DND-41 (cell line): Measurements from ENCODE around the gene TCF20.

Source experiments
- ATAC-seq: fragments of 200-7000 bp; cut with Tn5 transposase; 3 replicates; pipeline ENCODE4 v1.9.1; 2021; ENCODE audit warnings: low read depth; ENCODE audit not compliant: insufficient read depth
- DNase-seq: peaks from one replicate; pipeline ENCODE4 v3.0.0-alpha.2; 2020
- H2AFZ ChIP-seq: 2 replicates; pipeline ENCODE4 v1.6.0; 2012; ENCODE audit warnings: low read depth, low read length
- H3K27ac ChIP-seq: 2 replicates; pipeline ENCODE4 v1.5.1; 2012; ENCODE audit warnings: low read length, inconsistent platforms
- H3K27me3 ChIP-seq: fragments of 200-600 bp; sonication (generic); 2 replicates; pipeline ENCODE4 v1.6.0; 2012; ENCODE audit warnings: low read length, mild to moderate bottlenecking, inconsistent platforms; ENCODE audit not compliant: insufficient read depth, poor library complexity
- H3K36me3 ChIP-seq: 2 replicates; pipeline ENCODE4 v1.5.1; 2012; ENCODE audit warnings: low read length, inconsistent platforms; ENCODE audit not compliant: insufficient read depth
- H3K4me1 ChIP-seq: 2 replicates; pipeline ENCODE4 v1.5.1; 2012; ENCODE audit warnings: mild to moderate bottlenecking, low read length; ENCODE audit not compliant: insufficient read depth
- H3K4me2 ChIP-seq: 2 replicates; pipeline ENCODE4 v1.6.0; 2012; ENCODE audit warnings: mild to moderate bottlenecking, moderate library complexity, low read length, inconsistent platforms; ENCODE audit not compliant: insufficient read depth
- H3K4me3 ChIP-seq, 2 experiments: fragments of 200-600 bp in 1 of 2; shearing (Covaris generic) in 1 of 2; 2 replicates each; pipeline ENCODE4 v1.5.1; 2012 to 2016; ENCODE audit warnings: inconsistent platforms in 2 of 2, low read length in 2 of 2, mild to moderate bottlenecking in 2 of 2, low read depth in 1 of 2, moderate library complexity in 1 of 2
- H3K79me2 ChIP-seq: 2 replicates; pipeline ENCODE4 v1.6.0; 2012; ENCODE audit warnings: low read length, inconsistent platforms; ENCODE audit not compliant: insufficient read depth
- H3K9ac ChIP-seq: 2 replicates; pipeline ENCODE4 v1.6.0; 2012; ENCODE audit warnings: low read depth, mild to moderate bottlenecking, inconsistent platforms, low read length, moderate library complexity
- H3K9me3 ChIP-seq: 2 replicates; pipeline ENCODE4 v1.5.1; 2012; ENCODE audit warnings: low read length, moderate library complexity, mild to moderate bottlenecking, inconsistent platforms; ENCODE audit not compliant: insufficient read depth, severe bottlenecking
- H4K20me1 ChIP-seq: 2 replicates; pipeline ENCODE4 v1.6.0; 2012; ENCODE audit warnings: low read length; ENCODE audit not compliant: insufficient read depth
- CTCF ChIP-seq: IDR thresholded peaks from 2 replicates; pipeline ENCODE4 v1.5.1; 2012; ENCODE audit warnings: borderline replicate concordance, low read length, moderate library complexity, mild to moderate bottlenecking; ENCODE audit not compliant: poor library complexity, severe bottlenecking; ENCODE audit errors: extremely low read depth
- EZH2 ChIP-seq: IDR thresholded peaks from 3 replicates; pipeline ENCODE4 v1.6.1; 2012; ENCODE audit warnings: borderline replicate concordance, low read depth, mild to moderate bottlenecking, moderate library complexity, low read length, inconsistent platforms; ENCODE audit not compliant: severe bottlenecking

Gene TCF20

DNA sequence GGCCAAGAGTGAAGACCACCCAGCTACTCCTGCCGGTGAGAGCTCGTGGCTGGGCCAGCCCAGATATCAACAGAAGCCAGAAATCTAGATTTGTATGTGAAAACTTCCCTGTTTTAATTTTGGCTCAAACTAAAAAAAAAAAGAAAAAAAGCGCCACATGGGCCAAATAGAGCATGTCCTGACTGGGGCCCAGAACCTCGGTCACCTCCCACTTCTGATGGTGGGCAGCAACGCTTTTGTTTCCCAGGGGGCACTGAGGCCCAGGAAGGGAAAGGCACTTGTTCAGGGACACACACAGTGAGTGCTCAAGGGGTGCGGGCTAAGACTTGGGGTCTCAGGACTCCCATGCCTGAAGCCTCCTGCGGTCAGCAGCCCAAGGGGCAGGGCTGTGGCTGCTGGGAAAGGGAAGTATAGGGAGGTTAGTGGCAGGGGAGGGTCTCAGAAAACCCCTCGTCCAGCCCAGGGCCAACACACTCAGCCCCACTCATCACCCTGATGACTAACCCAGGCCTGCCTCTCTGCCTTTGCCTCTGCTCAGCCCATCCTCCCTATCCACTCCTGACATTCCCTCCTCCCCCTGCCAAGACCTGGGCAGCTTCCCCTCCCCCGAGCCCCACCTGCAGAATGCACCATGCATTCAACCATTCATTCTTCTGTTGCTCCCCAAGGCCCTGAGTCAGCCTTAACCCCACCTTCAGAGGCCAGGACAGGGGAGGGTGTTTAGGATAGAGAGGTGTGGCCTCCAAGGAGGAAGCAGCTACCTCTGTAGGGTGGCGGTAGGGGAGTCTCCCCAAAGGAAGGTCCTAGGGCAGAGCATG, 30.0 kb upstream of the TCF20 start:
- Histone ChIP-seq H3K4me3 (peak overlapping the region in 1 of 2 experiments; percentile 38; a peak in 2 of 4 replicates), H3K9ac (peak overlapping the region; percentile 47), H3K4me2 (peak overlapping the region; percentile 65), H3K79me2 (peaks cover 12% of the 10 kb centered on the region; the same call in 1 of the 2 replicates), H3K9me3 (no peaks in the 10 kb centered on the region), H3K36me3 (no peaks in the 10 kb centered on the region), H2AFZ (peak overlapping the region; percentile 53; the same call in 1 of the 2 replicates), H3K27me3 (no peaks in the 10 kb centered on the region), H3K27ac (peak overlapping the region; percentile 76), H3K4me1 (peaks cover 35% of the 10 kb centered on the region), H4K20me1 (peaks cover 87% of the 10 kb centered on the region)
- ATAC-seq (peak; percentile 60), DNase-seq (peak; percentile 51)
- TF ChIP-seq CTCF (no peak), EZH2 (no peak)

DNA sequence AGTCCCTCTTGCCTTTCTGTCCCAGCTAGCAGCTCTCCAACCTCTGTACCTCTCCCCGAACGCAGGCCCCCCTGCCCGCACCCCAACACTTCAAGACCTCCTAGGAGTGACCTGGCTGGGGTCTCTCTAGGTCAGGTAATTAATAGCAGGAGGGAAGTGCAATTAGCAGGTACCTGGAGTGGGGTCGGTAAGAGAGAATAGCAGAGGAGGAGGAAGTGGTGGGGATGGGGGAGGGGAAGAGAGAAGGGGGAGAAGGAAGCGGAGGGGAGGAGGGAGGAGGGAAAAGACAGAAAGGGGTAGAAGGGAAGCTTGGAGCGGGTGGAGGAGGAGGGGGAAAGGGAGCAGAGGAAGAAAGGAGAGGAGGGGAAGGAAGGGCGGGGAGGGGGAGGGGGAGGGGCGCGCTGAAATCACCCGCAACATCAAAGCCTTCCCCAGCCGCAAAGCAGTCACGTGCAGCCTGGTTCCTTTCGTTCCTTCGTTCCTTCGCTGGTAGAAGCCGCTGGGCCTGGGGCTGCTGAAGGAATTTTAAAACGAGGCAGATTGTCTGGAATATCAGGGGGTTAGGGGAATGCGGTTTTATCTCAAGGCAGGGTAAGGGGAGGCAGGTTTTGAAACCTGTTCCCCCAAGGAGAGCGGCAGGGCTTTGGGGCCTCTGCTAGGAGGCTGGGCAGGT, 29.3 kb upstream of the TCF20 start:
- peak overlapping the region; percentile 65 for H3K4me2 ChIP-seq
- no peaks in the 10 kb centered on the region for H3K36me3 ChIP-seq
- ATAC-seq, result peak; percentile 73
- TF ChIP-seq CTCF (no peak), EZH2 (no peak)
- no peaks in the 10 kb centered on the region for H3K9me3 ChIP-seq
- peak overlapping the region; percentile 53; the same call in 1 of the 2 replicates for H2AFZ ChIP-seq
- H3K79me2 ChIP-seq, result peaks cover 12% of the 10 kb centered on the region; the same call in 1 of the 2 replicates
- H4K20me1 ChIP-seq, result peaks cover 84% of the 10 kb centered on the region
- peak overlapping the region in 1 of 2 experiments; percentile 38; a peak in 2 of 4 replicates for H3K4me3 ChIP-seq
- peak overlapping the region; percentile 47 for H3K9ac ChIP-seq
- H3K27me3 ChIP-seq, result no peaks in the 10 kb centered on the region
- DNase-seq, result peak; percentile 86
- H3K27ac ChIP-seq, result peak overlapping the region; percentile 76
- H3K4me1 ChIP-seq, result peaks cover 35% of the 10 kb centered on the region

- no peak overlapping the region for H3K27ac ChIP-seq
- no peak for DNase-seq
Measured at GRCh38 chr22:42298746-42299145, 28.3 kb upstream of the TCF20 start.

More at GRCh38 chr22:42298746-42299145, 28.3 kb upstream of the TCF20 start:
- Histone ChIP-seq H3K9me3 (no peaks in the 10 kb centered on the region), H3K9ac (no peak overlapping the region), H3K27me3 (no peaks in the 10 kb centered on the region), H3K4me1 (peaks cover 35% of the 10 kb centered on the region), H3K36me3 (no peaks in the 10 kb centered on the region), H4K20me1 (peaks cover 82% of the 10 kb centered on the region), H3K4me3 (no peak overlapping the region), H3K4me2 (no peak overlapping the region), H2AFZ (no peak overlapping the region), H3K79me2 (peaks cover 12% of the 10 kb centered on the region; the same call in 1 of the 2 replicates)
- ATAC-seq, result no peak
- TF ChIP-seq CTCF (no peak), EZH2 (no peak)
